SK-N-SH (cell line): ENCODE results near the gene CCS. TPM values are rescaled to one million over a fixed set of nuclear protein-coding genes. Genes with fewer than 3 reads are reported as not detected.

Experiments
- CTCF ChIA-PET: fragments of 300-600, 350-600 bp; formaldehyde crosslinking; extraction: SDS; loops from one replicate; lab custom pipeline; 2021; lab: Yijun Ruan, JAX
- POLR2A ChIA-PET: fragments of 350-600 bp; sonication (Branson Sonifier 250); formaldehyde crosslinking; extraction: SDS; loops from one replicate; lab custom pipeline; 2020; ENCODE audit warnings: antibody characterized with exemption, inconsistent platforms; lab: Yijun Ruan, JAX
- DNase-seq: peaks from one replicate; pipeline ENCODE4 v3.0.0; 2012
- H2AFZ ChIP-seq: fragments of 200-600 bp; sonication (generic); 2 replicates; pipeline ENCODE4 v1.8.1; 2016; ENCODE audit warnings: antibody characterized with exemption, mild to moderate bottlenecking, low read depth
- H3F3A ChIP-seq: fragments of 200-600 bp; sonication (generic); replicated peaks from 2 replicates; pipeline ENCODE3; 2016; ENCODE audit warnings: antibody characterized with exemption, mild to moderate bottlenecking; ENCODE audit not compliant: insufficient read depth
- H3K27ac ChIP-seq, 2 experiments: fragments of 200-500 bp in 1 of 2; fragments of 200-600 bp in 1 of 2; sonication (Bioruptor generic) in 1 of 2; sonication (generic), shearing (Covaris generic) in 1 of 2; 2 replicates each; pipeline versions ENCODE4 v1.5.1 to v1.6.1; 2014 to 2016; ENCODE audit warnings: low read depth in 2 of 2, inconsistent platforms in 1 of 2, low read length in 1 of 2, mild to moderate bottlenecking in 1 of 2, mixed read lengths in 1 of 2
- H3K27me3 ChIP-seq: fragments of 200-600 bp; sonication (generic), shearing (Covaris generic); 2 replicates; pipeline ENCODE4 v1.6.1; 2016; ENCODE audit warnings: mixed run types; ENCODE audit not compliant: insufficient read depth
- H3K36me3 ChIP-seq, 2 experiments: fragments of 200-500 bp in 1 of 2; fragments of 200-600 bp in 1 of 2; sonication (Bioruptor generic) in 1 of 2; sonication (generic) in 1 of 2; replicated peaks in 1 of 2; 2 replicates each; pipeline versions ENCODE3 to v1.5.1; 2014 to 2016; ENCODE audit warnings: low read length in 1 of 2, mild to moderate bottlenecking in 1 of 2; ENCODE audit not compliant: insufficient read depth in 2 of 2, control insufficient read depth in 1 of 2
- H3K4me1 ChIP-seq, 2 experiments: fragments of 200-500 bp in 1 of 2; fragments of 200-600 bp in 1 of 2; sonication (Bioruptor generic) in 1 of 2; sonication (generic), shearing (Covaris generic) in 1 of 2; 2 replicates each; pipeline versions ENCODE4 v1.5.1 to v1.6.1; 2014 to 2016; ENCODE audit warnings: low read depth in 1 of 2, low read length in 1 of 2, mixed run types in 1 of 2; ENCODE audit not compliant: insufficient read depth in 2 of 2, control insufficient read depth in 1 of 2
- H3K4me2 ChIP-seq: fragments of 200-600 bp; sonication (generic), shearing (Covaris generic); 2 replicates; pipeline ENCODE4 v1.6.1; 2017; ENCODE audit warnings: mixed run types
- H3K4me3 ChIP-seq, 2 experiments: fragments of 200-500 bp in 1 of 2; fragments of 200-600 bp in 1 of 2; sonication (Bioruptor generic) in 1 of 2; sonication (generic), shearing (Covaris generic) in 1 of 2; 2 replicates each; pipeline versions ENCODE4 v1.5.1 to v1.8.1; 2014 to 2016; ENCODE audit warnings: low read depth in 2 of 2, inconsistent platforms in 1 of 2, low read length in 1 of 2, mild to moderate bottlenecking in 1 of 2, mixed read lengths in 1 of 2, moderate library complexity in 1 of 2
- H3K79me2 ChIP-seq: fragments of 200-600 bp; sonication (generic); 2 replicates; pipeline ENCODE4 v1.8.1; 2017; ENCODE audit warnings: mild to moderate bottlenecking; ENCODE audit not compliant: insufficient read depth
- H3K9ac ChIP-seq: fragments of 200-600 bp; sonication (generic); 2 replicates; pipeline ENCODE4 v1.6.1; 2017; ENCODE audit warnings: mixed run types
- H3K9me2 ChIP-seq: fragments of 200-600 bp; sonication (generic); 2 replicates; pipeline ENCODE4 v1.6.1; 2017; ENCODE audit warnings: mixed run types
- H3K9me3 ChIP-seq: fragments of 200-600 bp; sonication (generic); 2 replicates; pipeline ENCODE4 v1.6.1; 2017; ENCODE audit warnings: mixed run types, mild to moderate bottlenecking, moderate library complexity
- H4K20me1 ChIP-seq: fragments of 200-600 bp; sonication (generic); 2 replicates; pipeline ENCODE4 v1.6.1; 2017; ENCODE audit warnings: mild to moderate bottlenecking, mixed run types; ENCODE audit not compliant: insufficient read depth
- CTCF ChIP-seq: fragments of 200-600 bp; sonication (generic); IDR thresholded peaks from 2 replicates; pipeline ENCODE4 v1.6.1; 2017; ENCODE audit warnings: antibody characterized with exemption, mild to moderate bottlenecking, moderate library complexity
- EZH2phosphoT487 ChIP-seq: fragments of 200-600 bp; sonication (generic); IDR thresholded peaks from 2 replicates; pipeline ENCODE4 v1.6.1; 2017; ENCODE audit warnings: low read depth, mixed run types, mild to moderate bottlenecking, antibody characterized with exemption, moderate library complexity, borderline replicate concordance
- NFIC ChIP-seq: IDR thresholded peaks from 2 replicates; pipeline ENCODE4 v1.4.0; 2012; ENCODE audit warnings: borderline replicate concordance
- RCOR1 ChIP-seq: fragments of 150-350 bp; IDR thresholded peaks from 2 replicates; pipeline ENCODE4 v1.6.1; 2017; ENCODE audit warnings: antibody characterized with exemption, low read length
- REST ChIP-seq: IDR thresholded peaks from 2 replicates; pipeline ENCODE4 v1.6.1; 2012; ENCODE audit warnings: mild to moderate bottlenecking, low read depth, low read length, moderate library complexity
- RXRA ChIP-seq: IDR thresholded peaks from 2 replicates; pipeline ENCODE4 v1.4.0; 2012; ENCODE audit warnings: low read depth, mild to moderate bottlenecking, borderline replicate concordance
- TAF1 ChIP-seq: IDR thresholded peaks from 2 replicates; pipeline ENCODE4 v1.6.1; 2012; ENCODE audit warnings: low read depth, mild to moderate bottlenecking, low read length, moderate library complexity, borderline replicate concordance
- TEAD4 ChIP-seq: IDR thresholded peaks from 2 replicates; pipeline ENCODE4 v1.4.0; 2012; ENCODE audit warnings: mild to moderate bottlenecking, borderline replicate concordance; ENCODE audit not compliant: insufficient read depth
- USF2 ChIP-seq: fragments of 150-350 bp; IDR thresholded peaks from 2 replicates; pipeline ENCODE4 v1.6.1; 2017; ENCODE audit warnings: antibody characterized with exemption, low read length, low read depth, borderline replicate concordance
- YY1 ChIP-seq: IDR thresholded peaks from 2 replicates; pipeline ENCODE4 v1.4.0; 2012; ENCODE audit warnings: low read depth, mild to moderate bottlenecking
- WGBS: methylation state at CpG from one replicate; pipeline ENCODE4 v1.1.6; 2017; ENCODE audit warnings: low lambda C conversion rate; 5-methylcytosine and 5-hydroxymethylcytosine counted together
- polyA plus RNA-seq, 3 experiments: library from polyadenylated mRNA; depleted of rRNA; stranded (reverse); fragments of >200 nt; gene quantifications; 2 replicates each; pipeline ENCODE4 v1.2.3, GENCODE V29; 2012

CCS gene
- polyA plus RNA-seq, 1 of the 3 experiments (the other 2 are of a cell fraction), result 56.1 TPM

GRCh38 chr11:66570079-66570849, 22.7 kb upstream of the CCS start:
- 51% methylated on average over 5 of the region's 5 CpGs for WGBS
- no peaks in the 10 kb centered on the region for H3K9me2 ChIP-seq
- H4K20me1 ChIP-seq, result no peaks in the 10 kb centered on the region
- TF ChIP-seq YY1, result no peak
- TF ChIP-seq RCOR1, result no peak
- TF ChIP-seq REST, result no peak
- TF ChIP-seq CTCF, result no peak
- no peak for TF ChIP-seq EZH2phosphoT487
- no peak for TF ChIP-seq TEAD4
- TF ChIP-seq RXRA, result no peak
- no peak for TF ChIP-seq USF2
- TF ChIP-seq TAF1, result no peak
- TF ChIP-seq NFIC, result no peak
- DNase-seq, result no peak
- no peak overlapping the region for H3K27ac ChIP-seq
- H3K4me3 ChIP-seq, result no peak overlapping the region
- no peak overlapping the region for H3K9ac ChIP-seq
- no peaks in the 10 kb centered on the region for H3K9me3 ChIP-seq
- no peaks in the 10 kb centered on the region for H3K79me2 ChIP-seq
- H3K4me1 ChIP-seq, result peaks cover 0 to 7% of the 10 kb centered on the region in 2 experiments; a peak in 1 of 4 replicates
- H3K27me3 ChIP-seq, result no peaks in the 10 kb centered on the region
- CTCF ChIA-PET, result interaction anchor here (3.2 to 5.1 kb wide), 3 partner anchors 8 to 108 kb away, joined by 13 to 30 read pairs (median 14); partner anchors contain the start of genes CCDC87, CCS and RBM4B
- no peaks in the 10 kb centered on the region for H3K36me3 ChIP-seq
- H2AFZ ChIP-seq, result no peak overlapping the region
- H3K4me2 ChIP-seq, result no peak overlapping the region
- POLR2A ChIA-PET, result interaction anchor here (2.7 kb wide), 1 partner anchor 22 kb away, joined by 8 read pairs; the partner anchor contains the start of genes CCDC87 and CCS
- H3F3A ChIP-seq, result no peaks in the 10 kb centered on the region
